Keratinocyte (primary cell): Measurements from ENCODE around the gene FABP3. TPM values are rescaled to one million over a fixed set of nuclear protein-coding genes. Genes with fewer than 3 reads are reported as not detected.

Experiments
- DNase-seq: peaks from one replicate; pipeline ENCODE4 v3.0.0-alpha.2; 2011; ENCODE audit warnings: low read depth, missing footprints, low spot score
- FAIRE-seq: peaks from 2 replicates; lab custom pipeline; 2011; peaks lifted over from hg19 to GRCh38; lab: Jason Lieb, UNC
- H2AFZ ChIP-seq: 2 replicates; pipeline ENCODE4 v1.6.0; 2012; ENCODE audit warnings: low read length, control low read depth, inconsistent platforms; ENCODE audit not compliant: control insufficient read depth
- H3K27ac ChIP-seq: 2 replicates; pipeline ENCODE4 v1.5.1; 2011; ENCODE audit warnings: low read length; ENCODE audit not compliant: control insufficient read depth, insufficient read depth
- H3K27me3 ChIP-seq: 3 replicates; pipeline ENCODE4 v1.6.0; 2011; ENCODE audit warnings: low read length; ENCODE audit not compliant: control insufficient read depth, insufficient read depth; ENCODE audit errors: extremely low read depth
- H3K36me3 ChIP-seq, 2 experiments: 2 replicates in 1 of 2; 3 replicates in 1 of 2; pipeline ENCODE4 v1.5.1; 2011; ENCODE audit warnings: low read length in 2 of 2, mild to moderate bottlenecking in 1 of 2; ENCODE audit not compliant: control insufficient read depth in 2 of 2, insufficient read depth in 2 of 2; ENCODE audit errors: extremely low read depth in 1 of 2
- H3K4me1 ChIP-seq: 3 replicates; pipeline ENCODE4 v1.5.1; 2011; ENCODE audit warnings: low read length; ENCODE audit not compliant: control insufficient read depth, insufficient read depth; ENCODE audit errors: extremely low read depth
- H3K4me2 ChIP-seq: 3 replicates; pipeline ENCODE4 v1.6.0; 2011; ENCODE audit warnings: low read depth, low read length; ENCODE audit not compliant: control insufficient read depth, insufficient read depth; ENCODE audit errors: extremely low read depth
- H3K4me3 ChIP-seq, 3 experiments: fragments of 200-600 bp in 1 of 3; sonication (generic) in 1 of 3; 2 replicates in 2 of 3; 3 replicates in 1 of 3; pipeline ENCODE4 v1.5.1; 2011 to 2016; ENCODE audit warnings: low read length in 3 of 3, mild to moderate bottlenecking in 3 of 3, control low read depth in 2 of 3, inconsistent platforms in 1 of 3, low read depth in 1 of 3, mixed read lengths in 1 of 3, mixed run types in 1 of 3, moderate library complexity in 1 of 3; ENCODE audit not compliant: control insufficient read depth in 2 of 3, insufficient read depth in 2 of 3; ENCODE audit errors: extremely low read depth in 1 of 3
- H3K79me2 ChIP-seq: 2 replicates; pipeline ENCODE4 v1.6.0; 2012; ENCODE audit warnings: low read length; ENCODE audit not compliant: control insufficient read depth, insufficient read depth
- H3K9ac ChIP-seq: 3 replicates; pipeline ENCODE4 v1.6.0; 2011; ENCODE audit warnings: low read length; ENCODE audit not compliant: control insufficient read depth, insufficient read depth; ENCODE audit errors: extremely low read depth
- H3K9me1 ChIP-seq: 3 replicates; pipeline ENCODE4 v1.6.0; 2011; ENCODE audit warnings: low read length; ENCODE audit not compliant: control insufficient read depth, insufficient read depth; ENCODE audit errors: extremely low read depth
- H3K9me3 ChIP-seq: 2 replicates; pipeline ENCODE4 v1.5.1; 2012; ENCODE audit warnings: low read depth, low read length; ENCODE audit not compliant: control insufficient read depth
- H4K20me1 ChIP-seq: 3 replicates; pipeline ENCODE4 v1.6.0; 2011; ENCODE audit warnings: low read length; ENCODE audit not compliant: control insufficient read depth, insufficient read depth; ENCODE audit errors: extremely low read depth
- EZH2 ChIP-seq: IDR thresholded peaks from one replicate; pipeline ENCODE4 v1.6.1; 2012; ENCODE audit warnings: inconsistent platforms, mild to moderate bottlenecking, low read length, moderate library complexity
- dilution Hi-C: fragments of 300-500 bp; cut with MboI; formaldehyde crosslinking; loops from one replicate; pipeline ENCODE4 v1.7.0; 2020; ENCODE audit warnings: low sequenced_read_pairs; ENCODE audit not compliant: extremely low pct_ligation_motif_present
- polyA plus RNA-seq, 5 experiments: library from polyadenylated mRNA; depleted of rRNA in 3 of 5; stranded (reverse) in 3 of 5; stranded (forward) in 1 of 5; unstranded in 1 of 5; fragments of >200 nt; gene quantifications; 1 replicate in 1 of 5; 2 replicates in 3 of 5; 3 replicates in 1 of 5; pipeline versions ENCODE4 v1.2.1 to v1.2.3, GENCODE V29; 2011 to 2012; ENCODE audit warnings: missing spikeins in 2 of 5, low read depth in 1 of 5, low replicate concordance in 1 of 5
- TF ChIP-seq, protein P1 (sequence below), 3 experiments: IDR thresholded peaks in 1 of 3; conservative IDR thresholded peaks in 1 of 3; optimal IDR thresholded peaks in 1 of 3; 2 replicates in 2 of 3; 3 replicates in 1 of 3; pipeline versions ENCODE3 to v1.5.1; 2011; ENCODE audit warnings: low read length in 3 of 3, mild to moderate bottlenecking in 3 of 3, moderate library complexity in 2 of 3, control low read depth in 1 of 3, inconsistent platforms in 1 of 3; ENCODE audit not compliant: insufficient read depth in 2 of 3; ENCODE audit errors: extremely low read depth in 1 of 3

Gene FABP3
- polyA plus RNA-seq, 1 donor (not counting 4 experiments of a cell fraction or from before 2014, with no cell fraction given) = 0.59 TPM

DNA sequence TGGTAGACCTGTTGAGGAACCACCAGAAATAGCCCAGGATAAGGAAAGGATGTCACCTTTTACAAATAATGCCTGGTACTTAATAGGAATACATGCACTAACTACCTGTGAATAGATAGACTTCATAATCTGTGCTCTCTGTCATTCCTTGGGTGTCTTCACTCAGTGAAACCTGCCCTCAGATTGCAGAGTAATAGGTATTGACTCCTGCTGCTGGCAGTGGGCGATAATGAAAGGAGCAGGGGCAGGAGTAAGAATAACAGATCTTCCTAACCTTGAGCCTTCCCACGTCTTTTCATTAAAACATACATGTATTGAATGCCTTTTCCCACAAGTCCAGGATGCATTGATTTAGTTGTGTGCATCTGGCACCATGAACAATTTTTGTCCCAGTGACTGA lies 16.4 kb downstream of the FABP3 start:
- Histone ChIP-seq H3K36me3 (peaks cover 4 to 18% of the 10 kb centered on the region in 2 experiments), H3K4me3 (no peak overlapping the region), H3K9me3 (no peaks in the 10 kb centered on the region), H3K9me1 (no peaks in the 10 kb centered on the region), H3K79me2 (no peaks in the 10 kb centered on the region), H3K9ac (no peak overlapping the region), H3K27ac (no peak overlapping the region), H2AFZ (no peak overlapping the region), H3K27me3 (no peaks in the 10 kb centered on the region), H3K4me1 (no peaks in the 10 kb centered on the region), H4K20me1 (no peaks in the 10 kb centered on the region), H3K4me2 (no peak overlapping the region)
- dilution Hi-C loops = no loop called here
- FAIRE-seq (no peak), DNase-seq (no peak)
- no peak for TF ChIP-seq EZH2
- TF ChIP-seq, protein P1, sequence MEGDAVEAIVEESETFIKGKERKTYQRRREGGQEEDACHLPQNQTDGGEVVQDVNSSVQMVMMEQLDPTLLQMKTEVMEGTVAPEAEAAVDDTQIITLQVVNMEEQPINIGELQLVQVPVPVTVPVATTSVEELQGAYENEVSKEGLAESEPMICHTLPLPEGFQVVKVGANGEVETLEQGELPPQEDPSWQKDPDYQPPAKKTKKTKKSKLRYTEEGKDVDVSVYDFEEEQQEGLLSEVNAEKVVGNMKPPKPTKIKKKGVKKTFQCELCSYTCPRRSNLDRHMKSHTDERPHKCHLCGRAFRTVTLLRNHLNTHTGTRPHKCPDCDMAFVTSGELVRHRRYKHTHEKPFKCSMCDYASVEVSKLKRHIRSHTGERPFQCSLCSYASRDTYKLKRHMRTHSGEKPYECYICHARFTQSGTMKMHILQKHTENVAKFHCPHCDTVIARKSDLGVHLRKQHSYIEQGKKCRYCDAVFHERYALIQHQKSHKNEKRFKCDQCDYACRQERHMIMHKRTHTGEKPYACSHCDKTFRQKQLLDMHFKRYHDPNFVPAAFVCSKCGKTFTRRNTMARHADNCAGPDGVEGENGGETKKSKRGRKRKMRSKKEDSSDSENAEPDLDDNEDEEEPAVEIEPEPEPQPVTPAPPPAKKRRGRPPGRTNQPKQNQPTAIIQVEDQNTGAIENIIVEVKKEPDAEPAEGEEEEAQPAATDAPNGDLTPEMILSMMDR (optimal IDR thresholded peaks at IDR 0.05 in 1 of 3, IDR thresholded peaks at IDR 0.05 in 1 of 3, conservative IDR thresholded peaks at IDR 0.05 in 1 of 3; ENCODE audit: extremely low read depth in 1 of 3, insufficient read depth in 2 of 3, low read length in 3 of 3) = no peak

DNA sequence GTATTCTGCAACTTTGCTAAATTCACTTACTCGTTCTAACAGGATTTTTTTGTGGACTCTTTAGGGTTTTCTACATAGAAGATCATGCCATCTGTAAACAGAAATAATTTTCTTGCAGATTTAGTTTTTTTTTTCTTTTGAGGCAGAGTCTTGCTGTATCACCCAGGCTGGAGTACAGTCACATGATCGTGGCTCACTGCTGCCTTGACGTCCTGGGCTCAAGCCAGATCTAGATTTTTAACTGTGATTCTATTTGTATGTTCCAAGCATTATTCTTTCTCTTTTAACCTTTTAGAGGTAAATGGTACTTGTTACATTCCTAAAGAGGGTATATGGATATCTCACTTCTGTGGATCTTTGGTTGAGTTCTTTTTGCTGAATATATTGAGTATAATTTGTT lies 18.6 kb downstream of the FABP3 start:
- Histone ChIP-seq H3K79me2 (no peaks in the 10 kb centered on the region), H3K9me1 (no peaks in the 10 kb centered on the region), H3K9ac (no peak overlapping the region), H2AFZ (no peak overlapping the region), H3K4me3 (no peak overlapping the region), H3K27me3 (no peaks in the 10 kb centered on the region), H3K4me2 (no peak overlapping the region), H3K4me1 (no peaks in the 10 kb centered on the region), H3K9me3 (no peaks in the 10 kb centered on the region), H3K27ac (no peak overlapping the region), H3K36me3 (peaks cover 6 to 19% of the 10 kb centered on the region in 2 experiments), H4K20me1 (no peaks in the 10 kb centered on the region)
- dilution Hi-C loops = no loop called here
- DNase-seq = no peak
- no peak for FAIRE-seq
- TF ChIP-seq EZH2 = no peak
- TF ChIP-seq, protein P1 (optimal IDR thresholded peaks at IDR 0.05 in 1 of 3, IDR thresholded peaks at IDR 0.05 in 1 of 3, conservative IDR thresholded peaks at IDR 0.05 in 1 of 3; ENCODE audit: extremely low read depth in 1 of 3, insufficient read depth in 2 of 3, low read length in 3 of 3) = no peak
